T-helper 1 cell treated with Interleukin-12 subunit alpha and Interleukin-12 subunit beta and Interleukin-4 antibody, amounts not matched to agents 30 ng/mL and 1 ng/mL, for 36 hours (primary cell): ENCODE data around the gene IKBIP. TPM values are rescaled to one million over a fixed set of nuclear protein-coding genes. Genes with fewer than 3 reads are reported as not detected.
"Not testable (repeated sequence)": the region's sequence is repeated elsewhere in the genome, so short reads cannot be mapped to it uniquely, and the experiment has no call there.

Experiments used
- intact Hi-C: fragments of 100-400 bp; cut with micrococcal nuclease; formaldehyde crosslinking; loops from one replicate; pipeline ENCODE4 v1.15.1; 2024
- total RNA-seq: library from RNA; stranded (reverse); gene quantifications from 2 replicates; pipeline ENCODE4 v1.2.3, GENCODE V29; 2022

The IKBIP gene
- total RNA-seq, 1 donor from 2014 or later, result 24.7 TPM

- intact Hi-C loops, result no loop called here
These were observed 65.2 kb downstream of the IKBIP start for GRCh38 chr12:98579347-98579746.

GRCh38 chr12:98578821-98579220 lies 65.8 kb downstream of the IKBIP start:
- intact Hi-C loops, result no loop called here

- intact Hi-C loops, result no loop called here
These were observed 66.2 kb downstream of the IKBIP start for GRCh38 chr12:98578392-98578791.

- intact Hi-C loops, result not testable (repeated sequence)
These were observed 67.8 kb downstream of the IKBIP start for GRCh38 chr12:98576795-98577194.

- intact Hi-C loops, result no loop called here
These were observed 69.6 kb downstream of the IKBIP start for GRCh38 chr12:98575013-98575412.

Other genes starting within 250 kb of the IKBIP start
- gene TMPO, start 129.2 kb downstream of the IKBIP start, total RNA-seq, result 269 and 286 TPM in 2 replicates
- gene SLC25A3, start 51.1 kb downstream of the IKBIP start, total RNA-seq, result 363 TPM in 2 replicates
- 27.5 and 32.0 TPM in 2 replicates for gene APAF1, start 502 bp upstream of the IKBIP start, total RNA-seq